SK-N-SH (cell line): ENCODE measurements around the gene DPYSL5. TPM values are rescaled to one million over a fixed set of nuclear protein-coding genes. Genes with fewer than 3 reads are reported as not detected.

Experiments
- CTCF ChIA-PET: fragments of 300-600, 350-600 bp; formaldehyde crosslinking; extraction: SDS; loops from one replicate; lab custom pipeline; 2021; lab: Yijun Ruan, JAX
- POLR2A ChIA-PET: fragments of 350-600 bp; sonication (Branson Sonifier 250); formaldehyde crosslinking; extraction: SDS; loops from one replicate; lab custom pipeline; 2020; ENCODE audit warnings: antibody characterized with exemption, inconsistent platforms; lab: Yijun Ruan, JAX
- DNase-seq: peaks from one replicate; pipeline ENCODE4 v3.0.0; 2012
- H2AFZ ChIP-seq: fragments of 200-600 bp; sonication (generic); 2 replicates; pipeline ENCODE4 v1.8.1; 2016; ENCODE audit warnings: antibody characterized with exemption, mild to moderate bottlenecking, low read depth
- H3F3A ChIP-seq: fragments of 200-600 bp; sonication (generic); replicated peaks from 2 replicates; pipeline ENCODE3; 2016; ENCODE audit warnings: antibody characterized with exemption, mild to moderate bottlenecking; ENCODE audit not compliant: insufficient read depth
- H3K27ac ChIP-seq, 2 experiments: fragments of 200-500 bp in 1 of 2; fragments of 200-600 bp in 1 of 2; sonication (Bioruptor generic) in 1 of 2; sonication (generic), shearing (Covaris generic) in 1 of 2; 2 replicates each; pipeline versions ENCODE4 v1.5.1 to v1.6.1; 2014 to 2016; ENCODE audit warnings: low read depth in 2 of 2, inconsistent platforms in 1 of 2, low read length in 1 of 2, mild to moderate bottlenecking in 1 of 2, mixed read lengths in 1 of 2
- H3K27me3 ChIP-seq: fragments of 200-600 bp; sonication (generic), shearing (Covaris generic); 2 replicates; pipeline ENCODE4 v1.6.1; 2016; ENCODE audit warnings: mixed run types; ENCODE audit not compliant: insufficient read depth
- H3K36me3 ChIP-seq, 2 experiments: fragments of 200-500 bp in 1 of 2; fragments of 200-600 bp in 1 of 2; sonication (Bioruptor generic) in 1 of 2; sonication (generic) in 1 of 2; replicated peaks in 1 of 2; 2 replicates each; pipeline versions ENCODE3 to v1.5.1; 2014 to 2016; ENCODE audit warnings: low read length in 1 of 2, mild to moderate bottlenecking in 1 of 2; ENCODE audit not compliant: insufficient read depth in 2 of 2, control insufficient read depth in 1 of 2
- H3K4me1 ChIP-seq, 2 experiments: fragments of 200-500 bp in 1 of 2; fragments of 200-600 bp in 1 of 2; sonication (Bioruptor generic) in 1 of 2; sonication (generic), shearing (Covaris generic) in 1 of 2; 2 replicates each; pipeline versions ENCODE4 v1.5.1 to v1.6.1; 2014 to 2016; ENCODE audit warnings: low read depth in 1 of 2, low read length in 1 of 2, mixed run types in 1 of 2; ENCODE audit not compliant: insufficient read depth in 2 of 2, control insufficient read depth in 1 of 2
- H3K4me2 ChIP-seq: fragments of 200-600 bp; sonication (generic), shearing (Covaris generic); 2 replicates; pipeline ENCODE4 v1.6.1; 2017; ENCODE audit warnings: mixed run types
- H3K4me3 ChIP-seq, 2 experiments: fragments of 200-500 bp in 1 of 2; fragments of 200-600 bp in 1 of 2; sonication (Bioruptor generic) in 1 of 2; sonication (generic), shearing (Covaris generic) in 1 of 2; 2 replicates each; pipeline versions ENCODE4 v1.5.1 to v1.8.1; 2014 to 2016; ENCODE audit warnings: low read depth in 2 of 2, inconsistent platforms in 1 of 2, low read length in 1 of 2, mild to moderate bottlenecking in 1 of 2, mixed read lengths in 1 of 2, moderate library complexity in 1 of 2
- H3K79me2 ChIP-seq: fragments of 200-600 bp; sonication (generic); 2 replicates; pipeline ENCODE4 v1.8.1; 2017; ENCODE audit warnings: mild to moderate bottlenecking; ENCODE audit not compliant: insufficient read depth
- H3K9ac ChIP-seq: fragments of 200-600 bp; sonication (generic); 2 replicates; pipeline ENCODE4 v1.6.1; 2017; ENCODE audit warnings: mixed run types
- H3K9me2 ChIP-seq: fragments of 200-600 bp; sonication (generic); 2 replicates; pipeline ENCODE4 v1.6.1; 2017; ENCODE audit warnings: mixed run types
- H3K9me3 ChIP-seq: fragments of 200-600 bp; sonication (generic); 2 replicates; pipeline ENCODE4 v1.6.1; 2017; ENCODE audit warnings: mixed run types, mild to moderate bottlenecking, moderate library complexity
- H4K20me1 ChIP-seq: fragments of 200-600 bp; sonication (generic); 2 replicates; pipeline ENCODE4 v1.6.1; 2017; ENCODE audit warnings: mild to moderate bottlenecking, mixed run types; ENCODE audit not compliant: insufficient read depth
- CHD2 ChIP-seq: fragments of 150-350 bp; IDR thresholded peaks from 2 replicates; pipeline ENCODE4 v1.6.1; 2018; ENCODE audit warnings: low read length; ENCODE audit not compliant: partially characterized antibody
- ELF1 ChIP-seq: IDR thresholded peaks from 2 replicates; pipeline ENCODE4 v1.4.0; 2012
- EP300 ChIP-seq, 2 experiments: IDR thresholded peaks; 2 replicates each; pipeline versions ENCODE4 v1.4.0 to v1.6.1; 2012; ENCODE audit warnings: borderline replicate concordance in 1 of 2, low read depth in 1 of 2, low read length in 1 of 2
- EZH2phosphoT487 ChIP-seq: fragments of 200-600 bp; sonication (generic); IDR thresholded peaks from 2 replicates; pipeline ENCODE4 v1.6.1; 2017; ENCODE audit warnings: low read depth, mixed run types, mild to moderate bottlenecking, antibody characterized with exemption, moderate library complexity, borderline replicate concordance
- FOSL2 ChIP-seq: IDR thresholded peaks from 2 replicates; pipeline ENCODE4 v1.4.0; 2012; ENCODE audit warnings: low read depth, mild to moderate bottlenecking, moderate library complexity, borderline replicate concordance
- FOXJ3 ChIP-seq: sonication (generic); formaldehyde crosslinking; IDR thresholded peaks from 2 replicates; pipeline ENCODE4 v1.5.1; 2020; ENCODE audit warnings: mild to moderate bottlenecking, missing genetic modification reagents
- FOXM1 ChIP-seq: IDR thresholded peaks from 2 replicates; pipeline ENCODE4 v1.4.0; 2012; ENCODE audit warnings: low read depth, mild to moderate bottlenecking
- GABPA ChIP-seq: IDR thresholded peaks from 2 replicates; pipeline ENCODE4 v1.4.0; 2012; ENCODE audit warnings: low read depth, mild to moderate bottlenecking
- JUND ChIP-seq: IDR thresholded peaks from 2 replicates; pipeline ENCODE4 v1.4.0; 2012
- NFIC ChIP-seq: IDR thresholded peaks from 2 replicates; pipeline ENCODE4 v1.4.0; 2012; ENCODE audit warnings: borderline replicate concordance
- PBX3 ChIP-seq: IDR thresholded peaks from 2 replicates; pipeline ENCODE4; 2012
- RCOR1 ChIP-seq: fragments of 150-350 bp; IDR thresholded peaks from 2 replicates; pipeline ENCODE4 v1.6.1; 2017; ENCODE audit warnings: antibody characterized with exemption, low read length
- RFX5 ChIP-seq: IDR thresholded peaks from 2 replicates; pipeline ENCODE4 v1.6.1; 2012; ENCODE audit warnings: mild to moderate bottlenecking, improper control_type of control experiment, low read length
- RXRA ChIP-seq: IDR thresholded peaks from 2 replicates; pipeline ENCODE4 v1.4.0; 2012; ENCODE audit warnings: low read depth, mild to moderate bottlenecking, borderline replicate concordance
- USF1 ChIP-seq: IDR thresholded peaks from 2 replicates; pipeline ENCODE4 v1.4.0; 2012; ENCODE audit warnings: low read depth, borderline replicate concordance
- YY1 ChIP-seq: IDR thresholded peaks from 2 replicates; pipeline ENCODE4 v1.4.0; 2012; ENCODE audit warnings: low read depth, mild to moderate bottlenecking
- WGBS: methylation state at CpG from one replicate; pipeline ENCODE4 v1.1.6; 2017; ENCODE audit warnings: low lambda C conversion rate; 5-methylcytosine and 5-hydroxymethylcytosine counted together
- polyA plus RNA-seq, 3 experiments: library from polyadenylated mRNA; depleted of rRNA; stranded (reverse); fragments of >200 nt; gene quantifications; 2 replicates each; pipeline ENCODE4 v1.2.3, GENCODE V29; 2012
- TF ChIP-seq, protein P1 (sequence below): fragments of 150-350 bp; IDR thresholded peaks from 2 replicates; pipeline ENCODE4 v1.6.1; 2016; ENCODE audit warnings: mild to moderate bottlenecking, low read depth, low read length
- TF ChIP-seq, protein P2 (sequence below): fragments of 150-350 bp; IDR thresholded peaks from 2 replicates; pipeline ENCODE4 v1.6.1; 2017; ENCODE audit warnings: antibody characterized with exemption, low read length, low read depth, borderline replicate concordance
- TF ChIP-seq, protein P3 (sequence below): IDR thresholded peaks from 2 replicates; pipeline ENCODE4 v1.6.1; 2012; ENCODE audit warnings: mild to moderate bottlenecking, low read depth, low read length, moderate library complexity

DPYSL5 gene
- polyA plus RNA-seq, 1 of the 3 experiments (the other 2 are of a cell fraction): 0.79 TPM

DNA sequence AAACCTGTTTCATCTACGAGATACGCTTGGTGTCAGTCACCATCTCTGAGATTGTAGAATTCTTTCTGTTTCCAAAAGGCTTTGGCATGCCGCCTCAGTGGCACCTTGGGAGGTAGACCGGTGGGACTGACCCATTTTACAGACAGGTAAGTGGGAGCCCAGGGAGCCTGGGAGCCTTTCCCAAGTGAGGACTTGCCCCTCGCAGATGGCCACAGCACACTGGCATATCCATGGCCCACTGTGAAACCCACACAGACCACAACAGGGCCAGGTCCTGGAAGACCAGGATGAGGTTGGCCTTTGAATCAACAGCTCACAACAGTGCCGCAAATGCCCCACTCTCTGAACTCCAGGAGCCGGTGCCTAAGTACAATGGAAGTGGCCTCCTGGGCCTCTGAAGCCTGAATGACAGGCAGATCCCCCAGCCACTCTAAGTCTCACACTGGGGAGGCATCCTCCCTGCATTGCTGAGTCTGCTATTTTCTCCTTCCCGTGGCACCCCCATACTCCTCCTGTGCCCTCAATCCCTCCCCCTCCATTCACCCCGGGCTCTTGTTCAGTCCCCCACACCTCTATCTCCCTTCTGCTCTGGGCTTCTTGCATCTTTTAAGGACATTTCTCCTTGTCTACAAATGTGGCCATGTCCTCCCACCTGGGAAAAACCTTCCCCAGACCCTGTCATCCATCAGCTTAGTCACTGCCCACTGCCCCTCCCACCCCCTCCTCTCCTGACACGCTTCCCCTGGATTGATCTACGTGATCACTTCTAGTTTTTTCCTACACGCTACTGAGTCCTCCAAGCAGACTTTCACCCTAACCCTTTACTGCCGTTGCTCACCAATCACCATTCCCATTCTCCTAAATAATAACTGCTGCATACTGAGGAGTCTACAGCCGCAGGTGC, 35.9 kb upstream of the DPYSL5 start:
- CTCF ChIA-PET: interaction anchor here (1.0 to 4.2 kb wide), 3 partner anchors 13 to 111 kb away, joined by 4 to 23 read pairs (median 5); no protein-coding TSS in a partner anchor
- no peaks in the 10 kb centered on the region for H3K9me2 ChIP-seq
- H3F3A ChIP-seq: peaks cover 8% of the 10 kb centered on the region
- POLR2A ChIA-PET: no interaction called here
- no peak overlapping the region for H3K9ac ChIP-seq
- H3K36me3 ChIP-seq: no peaks in the 10 kb centered on the region
- no peak overlapping the region for H3K4me3 ChIP-seq
- no peak overlapping the region for H2AFZ ChIP-seq
- no peaks in the 10 kb centered on the region for H3K9me3 ChIP-seq
- WGBS: 79% methylated on average over 14 of the region's 14 CpGs
- no peak for DNase-seq
- no peak overlapping the region for H3K4me2 ChIP-seq
- TF ChIP-seq, protein P1, sequence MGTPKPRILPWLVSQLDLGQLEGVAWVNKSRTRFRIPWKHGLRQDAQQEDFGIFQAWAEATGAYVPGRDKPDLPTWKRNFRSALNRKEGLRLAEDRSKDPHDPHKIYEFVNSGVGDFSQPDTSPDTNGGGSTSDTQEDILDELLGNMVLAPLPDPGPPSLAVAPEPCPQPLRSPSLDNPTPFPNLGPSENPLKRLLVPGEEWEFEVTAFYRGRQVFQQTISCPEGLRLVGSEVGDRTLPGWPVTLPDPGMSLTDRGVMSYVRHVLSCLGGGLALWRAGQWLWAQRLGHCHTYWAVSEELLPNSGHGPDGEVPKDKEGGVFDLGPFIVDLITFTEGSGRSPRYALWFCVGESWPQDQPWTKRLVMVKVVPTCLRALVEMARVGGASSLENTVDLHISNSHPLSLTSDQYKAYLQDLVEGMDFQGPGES: no peak
- no peak for TF ChIP-seq EZH2phosphoT487
- no peak for TF ChIP-seq CHD2
- TF ChIP-seq PBX3: no peak
- TF ChIP-seq, protein P2, sequence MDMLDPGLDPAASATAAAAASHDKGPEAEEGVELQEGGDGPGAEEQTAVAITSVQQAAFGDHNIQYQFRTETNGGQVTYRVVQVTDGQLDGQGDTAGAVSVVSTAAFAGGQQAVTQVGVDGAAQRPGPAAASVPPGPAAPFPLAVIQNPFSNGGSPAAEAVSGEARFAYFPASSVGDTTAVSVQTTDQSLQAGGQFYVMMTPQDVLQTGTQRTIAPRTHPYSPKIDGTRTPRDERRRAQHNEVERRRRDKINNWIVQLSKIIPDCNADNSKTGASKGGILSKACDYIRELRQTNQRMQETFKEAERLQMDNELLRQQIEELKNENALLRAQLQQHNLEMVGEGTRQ: no peak
- no peak for TF ChIP-seq FOXM1
- no peak for TF ChIP-seq RFX5
- no peak for TF ChIP-seq FOSL2
- no peak for TF ChIP-seq RXRA
- no peak for TF ChIP-seq JUND
- TF ChIP-seq YY1: no peak
- TF ChIP-seq USF1: no peak
- no peak for TF ChIP-seq GABPA
- TF ChIP-seq, protein P3, sequence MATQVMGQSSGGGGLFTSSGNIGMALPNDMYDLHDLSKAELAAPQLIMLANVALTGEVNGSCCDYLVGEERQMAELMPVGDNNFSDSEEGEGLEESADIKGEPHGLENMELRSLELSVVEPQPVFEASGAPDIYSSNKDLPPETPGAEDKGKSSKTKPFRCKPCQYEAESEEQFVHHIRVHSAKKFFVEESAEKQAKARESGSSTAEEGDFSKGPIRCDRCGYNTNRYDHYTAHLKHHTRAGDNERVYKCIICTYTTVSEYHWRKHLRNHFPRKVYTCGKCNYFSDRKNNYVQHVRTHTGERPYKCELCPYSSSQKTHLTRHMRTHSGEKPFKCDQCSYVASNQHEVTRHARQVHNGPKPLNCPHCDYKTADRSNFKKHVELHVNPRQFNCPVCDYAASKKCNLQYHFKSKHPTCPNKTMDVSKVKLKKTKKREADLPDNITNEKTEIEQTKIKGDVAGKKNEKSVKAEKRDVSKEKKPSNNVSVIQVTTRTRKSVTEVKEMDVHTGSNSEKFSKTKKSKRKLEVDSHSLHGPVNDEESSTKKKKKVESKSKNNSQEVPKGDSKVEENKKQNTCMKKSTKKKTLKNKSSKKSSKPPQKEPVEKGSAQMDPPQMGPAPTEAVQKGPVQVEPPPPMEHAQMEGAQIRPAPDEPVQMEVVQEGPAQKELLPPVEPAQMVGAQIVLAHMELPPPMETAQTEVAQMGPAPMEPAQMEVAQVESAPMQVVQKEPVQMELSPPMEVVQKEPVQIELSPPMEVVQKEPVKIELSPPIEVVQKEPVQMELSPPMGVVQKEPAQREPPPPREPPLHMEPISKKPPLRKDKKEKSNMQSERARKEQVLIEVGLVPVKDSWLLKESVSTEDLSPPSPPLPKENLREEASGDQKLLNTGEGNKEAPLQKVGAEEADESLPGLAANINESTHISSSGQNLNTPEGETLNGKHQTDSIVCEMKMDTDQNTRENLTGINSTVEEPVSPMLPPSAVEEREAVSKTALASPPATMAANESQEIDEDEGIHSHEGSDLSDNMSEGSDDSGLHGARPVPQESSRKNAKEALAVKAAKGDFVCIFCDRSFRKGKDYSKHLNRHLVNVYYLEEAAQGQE: no peak
- no peak for TF ChIP-seq RCOR1
- TF ChIP-seq FOXJ3 (CRISPR knock-in tag): no peak
- no peak for TF ChIP-seq ELF1
- no peak for TF ChIP-seq NFIC
- TF ChIP-seq EP300 (IDR thresholded peaks at IDR 0.05; ENCODE audit: borderline replicate concordance in 1 of 2, low read depth in 1 of 2, low read length in 1 of 2): no peak
- H4K20me1 ChIP-seq: no peaks in the 10 kb centered on the region
- H3K27ac ChIP-seq: no peak overlapping the region
- H3K79me2 ChIP-seq: no peaks in the 10 kb centered on the region
- H3K4me1 ChIP-seq: peaks cover 0 to 6% of the 10 kb centered on the region in 2 experiments; a peak in 2 of 4 replicates
- H3K27me3 ChIP-seq: no peaks in the 10 kb centered on the region
